ENCODE data around the gene XPO5. TPM values are rescaled to one million over a fixed set of nuclear protein-coding genes. Genes with fewer than 3 reads are reported as not detected.

XPO5 gene
- total RNA-seq, 1 experiment from 2014 or later = 97.8 TPM

- ATAC-seq (no peak), DNase-seq (ENCODE audit: low spot score) (no peak)
- H3K4me3 Mint-ChIP-seq = no peak overlapping the region
- peaks cover 26% of the 10 kb centered on the region for H3K4me1 Mint-ChIP-seq
- peaks cover 3% of the 10 kb centered on the region; the same call in 1 of the 2 replicates for H3K36me3 Mint-ChIP-seq
- peak overlapping the region; percentile 84; the same call in 1 of the 2 replicates for H3K27ac Mint-ChIP-seq
- ChIA-PET CTCF (interaction anchor here (0.9 to 1.5 kb wide), 3 partner anchors 17 to 183 kb away, joined by 3 to 4 read pairs (median 4); no protein-coding TSS in a partner anchor), POLR2A (no interaction called here)
- H3K27me3 Mint-ChIP-seq (ENCODE audit: low read depth) = no peaks in the 10 kb centered on the region; the same call in 1 of the 2 replicates
- no peak for TF ChIP-seq GABPB1 (CRISPR knock-in tag; IDR thresholded peaks at IDR 0.05)
- TF ChIP-seq CTCF (IDR thresholded peaks at IDR 0.05) = no peak
- 0 out of 2 replicates have a peak, but pooled peaks have one; percentile 35 for TF ChIP-seq ZNF121 (CRISPR knock-in tag; IDR thresholded peaks at IDR 0.05)
- no peak for TF ChIP-seq NFE2L1 (CRISPR knock-in tag; IDR thresholded peaks at IDR 0.05)
- no peak for TF ChIP-seq AR (CRISPR knock-in tag; IDR thresholded peaks at IDR 0.05)
- no peak for TF ChIP-seq EMX1 (CRISPR knock-in tag; IDR thresholded peaks at IDR 0.05)
- TF ChIP-seq RORB (CRISPR knock-in tag; IDR thresholded peaks at IDR 0.05) = no peak
- H3K9me3 Mint-ChIP-seq = no peaks in the 10 kb centered on the region
Measured at GRCh38 chr6:43489277-43490072, 86.4 kb downstream of the XPO5 start.

- peaks cover 3% of the 10 kb centered on the region; the same call in 1 of the 2 replicates for H3K36me3 Mint-ChIP-seq
- no peak for ATAC-seq
- ChIA-PET POLR2A (no interaction called here), CTCF (interaction anchor here (1.3 to 1.5 kb wide), 2 partner anchors 18 to 31 kb away, joined by 4 read pairs; no protein-coding TSS in a partner anchor)
- no peak for DNase-seq (ENCODE audit: low spot score)
- H3K4me1 Mint-ChIP-seq = peaks cover 26% of the 10 kb centered on the region
- no peaks in the 10 kb centered on the region for H3K9me3 Mint-ChIP-seq
- H3K27ac Mint-ChIP-seq = peak overlapping the region; percentile 13; the same call in 1 of the 2 replicates
- no peak for TF ChIP-seq ZMAT4 (CRISPR knock-in tag; IDR thresholded peaks at IDR 0.05)
- TF ChIP-seq TEAD4 (CRISPR knock-in tag; IDR thresholded peaks at IDR 0.05) = no peak
- TF ChIP-seq ETV6 (CRISPR knock-in tag; IDR thresholded peaks at IDR 0.05) = no peak
- TF ChIP-seq CBFB (CRISPR knock-in tag; IDR thresholded peaks at IDR 0.05; ENCODE audit: low read depth) = no peak
- TF ChIP-seq JUN (CRISPR knock-in tag; IDR thresholded peaks at IDR 0.05) = no peak
- no peak for TF ChIP-seq MLX (CRISPR knock-in tag; IDR thresholded peaks at IDR 0.05)
- TF ChIP-seq SOX15 (CRISPR knock-in tag; IDR thresholded peaks at IDR 0.05) = no peak
- TF ChIP-seq ZNF138 (CRISPR knock-in tag; conservative IDR thresholded peaks at IDR 0.05) = no peak
- no peak for TF ChIP-seq FOXJ3 (CRISPR knock-in tag; IDR thresholded peaks at IDR 0.05; ENCODE audit: borderline replicate concordance)
- TF ChIP-seq SP1 (CRISPR knock-in tag; conservative IDR thresholded peaks at IDR 0.05) = no peak
- H3K27me3 Mint-ChIP-seq (ENCODE audit: low read depth) = no peaks in the 10 kb centered on the region; the same call in 1 of the 2 replicates
- no peak overlapping the region for H3K4me3 Mint-ChIP-seq
Measured at GRCh38 chr6:43488667-43489276, 87.1 kb downstream of the XPO5 start.

Measured in WTC11 (cell line).